Measurements from ENCODE around the gene ENPP6. TPM values are rescaled to one million over a fixed set of nuclear protein-coding genes. Genes with fewer than 3 reads are reported as not detected.

The ENPP6 gene
- total RNA-seq, 4 donors from 2014 or later: 0.45 TPM; not detected in 3

- TF ChIP-seq CTCF (IDR thresholded peaks at IDR 0.05): no peak
- no peak for TF ChIP-seq POLR2A (IDR thresholded peaks at IDR 0.05)
- intact Hi-C loops (cut with DNase I): no loop called here
- H3K27ac ChIP-seq: no peak overlapping the region
- H3K36me3 ChIP-seq: no peaks in the 10 kb centered on the region
- H3K4me1 ChIP-seq: no peaks in the 10 kb centered on the region
- WGBS, 2 donors: 83 to 93% methylated on average over 7 of the region's 7 CpGs
- no peaks in the 10 kb centered on the region for H3K27me3 ChIP-seq
- H3K4me3 ChIP-seq (replicated peaks in 1 of 3): no peak overlapping the region
- DNase-seq: no peak
- H3K9me3 ChIP-seq: no peaks in the 10 kb centered on the region
Measured at GRCh38 chr4:184062769-184063168, 154.9 kb downstream of the ENPP6 start.

GRCh38 chr4:184061582-184061981, 156.1 kb downstream of the ENPP6 start:
- WGBS, 2 donors: 78 to 95% methylated on average over 7 of the region's 7 CpGs
- Histone ChIP-seq H3K36me3 (no peaks in the 10 kb centered on the region), H3K9me3 (no peaks in the 10 kb centered on the region), H3K27me3 (no peaks in the 10 kb centered on the region), H3K4me1 (no peaks in the 10 kb centered on the region), H3K27ac (no peak overlapping the region), H3K4me3 (replicated peaks in 1 of 3) (no peak overlapping the region)
- intact Hi-C loops (cut with DNase I): no loop called here
- no peak for TF ChIP-seq CTCF (IDR thresholded peaks at IDR 0.05)
- no peak for TF ChIP-seq POLR2A (IDR thresholded peaks at IDR 0.05)
- DNase-seq: no peak

GRCh38 chr4:184059099-184059498, 158.6 kb downstream of the ENPP6 start:
- H3K4me3 ChIP-seq (replicated peaks in 1 of 3): no peak overlapping the region
- no peak overlapping the region for H3K27ac ChIP-seq
- H3K27me3 ChIP-seq: no peaks in the 10 kb centered on the region
- no peaks in the 10 kb centered on the region for H3K4me1 ChIP-seq
- TF ChIP-seq POLR2A (IDR thresholded peaks at IDR 0.05): no peak
- TF ChIP-seq CTCF (IDR thresholded peaks at IDR 0.05): no peak
- H3K36me3 ChIP-seq: no peaks in the 10 kb centered on the region
- no peaks in the 10 kb centered on the region for H3K9me3 ChIP-seq
- DNase-seq: no peak
- 92 to 97% methylated on average over 3 of the region's 3 CpGs for WGBS, 2 donors
- intact Hi-C loops (cut with DNase I): no loop called here

GRCh38 chr4:184058026-184058425, 159.6 kb downstream of the ENPP6 start:
- TF ChIP-seq POLR2A (IDR thresholded peaks at IDR 0.05) (no peak), CTCF (IDR thresholded peaks at IDR 0.05) (no peak)
- DNase-seq: no peak
- Histone ChIP-seq H3K36me3 (no peaks in the 10 kb centered on the region), H3K4me3 (replicated peaks in 1 of 3) (no peak overlapping the region), H3K27ac (no peak overlapping the region), H3K4me1 (no peaks in the 10 kb centered on the region), H3K27me3 (no peaks in the 10 kb centered on the region), H3K9me3 (no peaks in the 10 kb centered on the region)
- 84 to 86% methylated on average over 6 of the region's 6 CpGs for WGBS, 2 donors
- intact Hi-C loops (cut with DNase I): no loop called here

GRCh38 chr4:184056877-184057276, 160.8 kb downstream of the ENPP6 start:
- 69 to 79% methylated on average over 14 of the region's 14 CpGs for WGBS, 2 donors
- Histone ChIP-seq H3K27ac (no peak overlapping the region), H3K4me3 (replicated peaks in 1 of 3) (no peak overlapping the region), H3K9me3 (no peaks in the 10 kb centered on the region), H3K27me3 (no peaks in the 10 kb centered on the region), H3K4me1 (no peaks in the 10 kb centered on the region), H3K36me3 (no peaks in the 10 kb centered on the region)
- DNase-seq: no peak
- TF ChIP-seq POLR2A (IDR thresholded peaks at IDR 0.05): no peak
- no peak for TF ChIP-seq CTCF (IDR thresholded peaks at IDR 0.05)
- intact Hi-C loops (cut with DNase I): no loop called here
